Body of pancreas (tissue), 4 donors: ENCODE measurements around the gene LMX1B.

Source experiments
- POLR2A ChIP-seq, 3 donors: fragments of 450-650 bp; IDR thresholded peaks; one replicate each; pipeline ENCODE4 v1.6.1; 2016; ENCODE audit warnings: antibody characterized with exemption in 3 of 3, mild to moderate bottlenecking in 2 of 3
- TF ChIP-seq, protein P1 (sequence below), 7 experiments: fragments of 450-650 bp in 4 of 7; fragments of 200-600 bp in 3 of 7; sonication (generic) in 3 of 7; IDR thresholded peaks; one replicate each; pipeline ENCODE4 v1.5.1; 2016 to 2019; ENCODE audit warnings: antibody characterized with exemption in 7 of 7

DNA sequence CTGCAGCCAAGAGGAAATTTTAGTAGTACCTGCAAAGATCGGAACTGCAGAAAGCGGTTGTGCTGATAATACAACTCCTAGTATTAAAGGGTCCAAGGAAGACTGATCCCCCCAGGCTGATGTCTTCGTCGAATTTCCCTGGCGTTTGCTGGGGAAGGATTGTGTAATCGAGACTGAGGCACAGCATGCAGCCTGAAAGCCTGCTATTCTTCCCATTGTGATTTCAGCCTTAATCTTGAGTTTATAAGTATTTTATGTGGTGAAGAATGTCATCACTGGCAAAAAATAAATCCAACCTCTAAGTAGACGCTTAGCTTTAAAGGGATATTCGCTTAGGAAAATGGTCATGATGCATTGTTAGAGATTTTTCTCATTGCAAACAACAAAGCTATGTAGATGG lies 21.3 kb upstream of the LMX1B start:
- TF ChIP-seq, protein P1, sequence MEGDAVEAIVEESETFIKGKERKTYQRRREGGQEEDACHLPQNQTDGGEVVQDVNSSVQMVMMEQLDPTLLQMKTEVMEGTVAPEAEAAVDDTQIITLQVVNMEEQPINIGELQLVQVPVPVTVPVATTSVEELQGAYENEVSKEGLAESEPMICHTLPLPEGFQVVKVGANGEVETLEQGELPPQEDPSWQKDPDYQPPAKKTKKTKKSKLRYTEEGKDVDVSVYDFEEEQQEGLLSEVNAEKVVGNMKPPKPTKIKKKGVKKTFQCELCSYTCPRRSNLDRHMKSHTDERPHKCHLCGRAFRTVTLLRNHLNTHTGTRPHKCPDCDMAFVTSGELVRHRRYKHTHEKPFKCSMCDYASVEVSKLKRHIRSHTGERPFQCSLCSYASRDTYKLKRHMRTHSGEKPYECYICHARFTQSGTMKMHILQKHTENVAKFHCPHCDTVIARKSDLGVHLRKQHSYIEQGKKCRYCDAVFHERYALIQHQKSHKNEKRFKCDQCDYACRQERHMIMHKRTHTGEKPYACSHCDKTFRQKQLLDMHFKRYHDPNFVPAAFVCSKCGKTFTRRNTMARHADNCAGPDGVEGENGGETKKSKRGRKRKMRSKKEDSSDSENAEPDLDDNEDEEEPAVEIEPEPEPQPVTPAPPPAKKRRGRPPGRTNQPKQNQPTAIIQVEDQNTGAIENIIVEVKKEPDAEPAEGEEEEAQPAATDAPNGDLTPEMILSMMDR (IDR thresholded peaks at IDR 0.05), result no peak
- no peak for TF ChIP-seq POLR2A (IDR thresholded peaks at IDR 0.05)
